SHP77 (cell line): Measurements from ENCODE around the gene BET1L.
"Not testable (repeated sequence)": the region's sequence is repeated elsewhere in the genome, so short reads cannot be mapped to it uniquely, and the experiment has no call there.

Experiments used
- DNase-seq, 2 experiments: peaks; one replicate each; lab custom pipeline; 2025; lab: John Stamatoyannopoulos, UW

The BET1L gene, protein sequence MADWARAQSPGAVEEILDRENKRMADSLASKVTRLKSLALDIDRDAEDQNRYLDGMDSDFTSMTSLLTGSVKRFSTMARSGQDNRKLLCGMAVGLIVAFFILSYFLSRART

DNA sequence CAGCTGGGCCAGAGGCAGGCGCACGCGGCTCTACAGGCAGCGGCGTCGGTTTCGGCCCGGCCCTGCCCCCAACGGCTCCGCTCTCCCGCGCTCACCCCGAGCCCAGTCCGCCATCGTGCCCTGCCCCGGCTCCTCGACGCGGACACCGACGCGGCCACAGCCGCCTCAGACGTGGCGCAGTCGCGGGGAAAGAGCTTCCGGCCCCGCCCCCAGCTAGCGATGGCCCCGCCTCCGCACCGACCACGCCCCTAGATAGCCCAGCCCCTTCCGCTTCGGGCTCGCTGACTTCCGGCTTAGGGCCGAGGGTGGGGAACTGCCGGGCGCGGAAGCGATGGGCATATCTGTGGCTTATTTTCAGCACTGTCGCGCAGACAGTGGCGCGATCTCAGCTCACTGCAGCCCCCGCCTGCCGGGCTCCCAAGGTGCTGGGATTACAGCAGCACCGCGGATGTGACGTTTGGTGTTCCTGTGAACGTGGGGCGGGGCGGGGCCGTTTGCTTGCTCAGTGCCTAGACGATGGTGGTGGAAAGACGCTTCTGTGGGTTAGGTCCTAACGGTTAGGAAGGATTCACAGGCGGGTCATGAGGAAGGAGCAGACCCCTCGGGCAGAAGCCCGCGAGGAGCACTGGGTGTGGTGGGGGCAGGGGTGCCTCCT lies at the start of gene BET1L, which contains the start of gene RIC8A:
TSS of gene BET1L (minus strand) at position 192 of the 655 bp plus-strand sequence. CDS start at position 114, 78 bp downstream.
TSS of gene RIC8A (plus strand) at position 501 of the 655 bp plus-strand sequence. CDS start 1,147 bp downstream, outside the sequence.
- peak; percentile 74 to 80 for DNase-seq

DNA sequence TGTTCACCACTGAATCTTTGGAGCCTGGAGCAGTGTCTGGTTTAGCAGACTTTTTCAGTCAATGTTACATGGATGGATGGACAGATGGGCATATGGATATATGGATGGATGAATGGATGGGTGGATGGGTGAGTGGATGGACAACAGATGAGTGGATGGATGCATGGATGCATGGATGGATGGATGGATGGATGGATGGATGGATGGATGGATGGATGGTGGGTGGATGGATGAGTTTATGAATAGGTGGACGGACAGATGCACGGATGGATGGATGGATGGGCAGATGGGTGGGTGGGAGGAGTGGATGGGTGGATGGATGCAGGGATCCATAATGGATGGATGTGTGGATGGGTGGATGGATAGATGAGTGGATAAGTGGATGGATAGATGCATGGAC lies 48.6 kb upstream of the BET1L start:
- no peak for DNase-seq

GRCh38 chr11:255176-255575 lies 48.0 kb upstream of the BET1L start:
- no peak for DNase-seq

DNA sequence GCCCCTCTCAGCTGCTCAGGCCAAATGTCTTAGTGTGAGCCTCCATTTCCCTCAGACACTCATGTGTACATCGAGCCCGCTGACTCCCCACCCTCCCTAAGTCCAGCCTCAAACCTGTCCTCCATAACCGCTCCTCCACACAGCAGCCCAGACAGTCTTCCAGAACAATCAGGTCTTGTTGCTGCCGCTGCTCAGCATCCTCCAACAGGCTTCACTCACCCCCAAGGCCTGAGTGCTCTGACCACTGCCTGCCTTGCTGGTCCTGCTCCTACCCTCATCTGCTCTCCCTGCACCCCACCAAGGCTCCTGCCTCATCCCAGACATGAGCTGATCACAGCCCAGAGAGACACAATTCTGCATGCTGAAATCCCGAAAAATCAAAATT lies 46.7 kb upstream of the BET1L start:
- no peak for DNase-seq

- DNase-seq: no peak
These were observed 46.1 kb upstream of the BET1L start for GRCh38 chr11:253160-253885.

DNA sequence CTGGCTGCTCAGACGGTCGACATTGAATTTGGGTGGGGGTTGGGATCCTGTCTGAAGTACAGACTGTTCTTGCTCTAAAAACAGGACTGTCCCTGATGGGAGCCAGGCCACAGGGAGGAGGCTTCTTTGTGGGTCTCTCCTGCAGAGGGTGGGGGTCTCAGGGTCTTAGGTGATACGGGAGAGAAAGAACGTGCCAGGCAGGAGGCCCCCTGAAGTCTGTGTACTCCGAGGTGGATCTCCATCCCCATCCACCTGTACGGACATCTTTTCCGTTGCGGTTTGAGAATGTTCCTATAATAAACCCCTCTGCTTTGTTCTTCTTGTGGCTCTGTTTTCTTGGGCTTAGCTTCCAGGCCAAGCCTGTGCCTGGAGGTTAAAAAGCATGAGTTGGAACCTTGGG lies 45.5 kb upstream of the BET1L start:
- DNase-seq: no peak

- DNase-seq: no peak
These were observed 44.4 kb upstream of the BET1L start for GRCh38 chr11:251550-251949.

- peak in 1 of 2 experiments; percentile 9 for DNase-seq
These were observed 43.6 kb upstream of the BET1L start for GRCh38 chr11:250740-251299.

GRCh38 chr11:250274-250673 lies 43.1 kb upstream of the BET1L start:
- no peak for DNase-seq

GRCh38 chr11:249062-249461 lies 41.9 kb upstream of the BET1L start:
- DNase-seq: no peak

DNA sequence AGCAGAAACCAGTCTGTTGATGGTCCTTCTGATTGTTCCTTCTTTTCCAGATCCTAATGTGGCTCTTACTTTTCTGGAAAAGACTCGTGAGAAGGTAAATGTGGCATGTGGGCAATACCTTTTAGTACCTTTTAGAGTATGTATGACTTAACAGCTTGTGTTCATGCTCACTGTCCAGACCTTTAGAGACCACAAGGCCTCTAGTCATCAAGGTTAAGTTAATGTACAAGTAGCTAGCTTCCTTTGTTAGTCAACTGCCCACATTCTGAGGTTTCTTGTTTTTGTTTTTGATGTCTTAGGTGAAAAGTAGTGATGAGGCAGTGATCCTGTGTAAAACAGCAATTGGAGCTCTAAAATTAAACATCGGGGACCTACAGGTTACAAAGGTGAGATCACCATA lies 37.2 kb upstream of the BET1L start:
- DNase-seq: no peak

GRCh38 chr11:241634-242033 lies 34.4 kb upstream of the BET1L start:
- no peak for DNase-seq

- DNase-seq: no peak
These were observed 33.1 kb upstream of the BET1L start for GRCh38 chr11:240315-240714.

DNA sequence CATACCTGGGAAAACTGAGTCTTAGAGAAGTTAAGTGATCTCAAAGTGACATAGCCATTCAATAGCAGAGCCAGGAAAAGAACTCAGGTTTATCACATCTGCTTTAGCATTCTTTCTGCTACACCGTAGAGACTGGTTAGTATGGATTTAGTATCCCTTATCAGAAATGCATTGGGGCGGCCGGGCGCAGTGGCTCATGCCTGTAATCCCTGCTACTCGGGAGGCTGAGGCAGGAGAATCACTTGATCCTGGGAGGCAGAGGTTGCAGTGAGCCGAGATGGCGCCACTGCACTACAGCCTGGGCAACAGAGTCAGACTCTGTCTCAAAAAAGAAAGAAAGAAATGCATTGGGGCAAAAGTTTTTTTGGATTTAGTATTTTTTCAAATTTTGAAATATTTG lies 31.1 kb upstream of the BET1L start:
- DNase-seq: not testable (repeated sequence)

GRCh38 chr11:236774-237767 lies 29.9 kb upstream of the BET1L start, which contains the start of gene PSMD13:
PSMD13 (plus strand) TSS chr11:236976; CDS start chr11:237050, 74 bp downstream.
- peak; percentile 33 to 47 for DNase-seq

GRCh38 chr11:235997-236773 lies 29.0 kb upstream of the BET1L start, which contains the start of gene SIRT3:
SIRT3 (minus strand) TSS chr11:236342; CDS start chr11:236328, 14 bp downstream.
- peak in 1 of 2 experiments; percentile 51 for DNase-seq

DNA sequence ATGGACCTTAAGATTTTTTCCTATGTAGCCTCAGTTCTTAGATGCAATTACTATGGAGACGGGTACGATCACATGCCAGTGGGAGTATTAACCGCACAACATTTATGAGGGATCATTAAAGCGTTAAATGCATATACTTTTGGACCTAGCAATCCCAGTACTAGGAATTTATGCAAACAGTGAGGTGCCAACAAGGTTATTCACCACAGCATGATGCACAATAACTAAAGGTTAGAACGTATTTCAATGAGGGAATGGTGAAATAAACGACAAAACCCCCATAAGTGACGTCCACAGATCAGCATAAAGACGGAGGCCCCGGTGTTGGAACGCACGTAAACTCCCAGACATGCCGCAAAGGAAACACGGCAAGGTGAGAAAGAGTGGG lies 28.4 kb upstream of the BET1L start:
- DNase-seq: no peak

DNA sequence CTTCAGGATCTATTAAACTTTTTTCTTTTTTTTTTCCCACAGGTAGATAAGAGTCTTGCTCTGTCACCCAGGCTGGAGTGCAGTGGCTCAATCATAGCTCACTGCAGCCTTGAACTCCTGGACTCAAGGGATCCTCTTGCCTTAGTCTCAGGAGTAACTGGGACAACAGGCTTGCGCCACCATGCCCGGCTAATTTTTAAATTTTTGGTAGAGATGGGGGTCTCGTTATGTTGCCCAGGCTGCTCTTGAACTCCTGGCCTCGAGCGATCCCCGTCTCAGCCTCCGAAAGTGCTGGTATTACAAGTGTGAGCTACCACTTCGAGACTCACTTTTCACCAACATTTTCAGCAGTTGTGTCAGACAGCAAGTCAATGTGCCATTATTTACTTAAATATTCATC lies 28.0 kb upstream of the BET1L start:
- DNase-seq: no peak

DNA sequence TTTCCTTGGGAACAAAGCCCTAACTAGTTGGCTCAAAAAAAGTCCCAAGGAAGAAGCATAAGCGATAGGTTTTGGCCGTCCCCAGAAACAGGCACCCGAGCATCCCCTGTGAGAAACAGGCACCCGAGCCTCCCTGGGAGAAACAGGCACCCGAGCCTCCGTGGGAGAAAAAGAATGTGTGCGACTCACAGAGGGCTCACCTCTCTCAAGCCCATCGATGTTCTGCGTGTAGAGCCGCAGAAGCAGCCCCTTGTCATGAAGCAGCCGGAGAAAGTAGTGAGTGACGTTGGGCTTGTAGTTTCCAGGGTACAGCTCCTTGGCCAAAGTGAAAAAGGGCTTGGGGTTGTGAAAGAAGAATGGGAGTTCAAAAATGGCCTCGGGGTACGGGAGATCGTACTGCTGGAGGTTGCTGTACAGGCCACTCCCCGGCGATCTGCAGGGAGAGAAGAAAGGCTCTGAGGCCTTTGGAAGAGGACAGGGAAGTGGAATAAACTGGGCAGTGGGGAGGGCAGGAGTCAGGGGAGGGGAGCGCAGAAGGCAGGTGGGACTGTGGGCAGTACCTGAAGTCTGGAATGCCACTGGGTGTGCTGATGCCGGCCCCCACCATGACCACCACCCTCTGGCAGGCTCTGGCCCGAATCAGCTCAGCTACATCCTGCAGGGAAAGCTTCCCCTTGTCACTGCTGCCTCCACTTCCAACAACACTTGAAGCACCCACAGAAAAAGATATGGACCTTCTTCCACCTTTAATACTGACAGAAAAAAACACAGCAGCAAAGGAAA lies 25.8 kb upstream of the BET1L start:
- no peak for DNase-seq

GRCh38 chr11:230431-230830 lies 23.2 kb upstream of the BET1L start:
- no peak for DNase-seq
